Measurements from ENCODE around the gene PPEF2. TPM values are rescaled to one million over a fixed set of nuclear protein-coding genes. Genes with fewer than 3 reads are reported as not detected.

Gene PPEF2
- total and polyA plus RNA-seq, 3 donors from 2014 or later = 0.50 to 1.4 (median 0.71) TPM

DNA sequence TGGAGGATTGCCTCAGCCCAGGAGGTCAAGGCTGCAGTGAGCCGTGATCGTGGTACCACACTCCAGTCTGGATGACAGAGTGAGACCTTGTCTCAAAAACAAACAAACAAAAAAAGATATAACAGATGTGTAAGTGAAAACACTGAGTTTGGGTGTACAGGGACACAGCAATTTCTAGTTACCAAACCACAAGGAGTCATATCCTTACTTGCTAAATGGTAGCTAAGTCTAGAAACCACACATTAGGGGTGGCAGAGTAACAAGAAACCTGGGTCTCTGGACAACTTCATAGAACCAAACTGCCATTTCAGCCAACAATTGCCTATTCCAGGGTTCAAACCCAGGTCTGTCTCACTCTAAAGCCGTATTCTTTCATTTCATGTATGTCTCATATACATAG is 20.8 kb downstream of the PPEF2 start:
- intact Hi-C loops (cut with DNase I; ENCODE audit: low total_unique reads) = no loop called here
- Histone ChIP-seq H3K27me3 (no peaks in the 10 kb centered on the region), H3K4me3 (no peak overlapping the region), H3K27ac (no peak overlapping the region), H3K36me3 (ENCODE audit: low read depth, missing control alignments) (no peaks in the 10 kb centered on the region), H3K4me1 (no peaks in the 10 kb centered on the region), H3K9me3 (no peaks in the 10 kb centered on the region)
- DNase-seq = no peak
- 83 to 91% methylated on average over 3 of the region's 3 CpGs for WGBS, 2 donors
- TF ChIP-seq CTCF (IDR thresholded peaks at IDR 0.05) (no peak), POLR2A (IDR thresholded peaks at IDR 0.05) (no peak)

- no peak for DNase-seq
- Histone ChIP-seq H3K27me3 (no peaks in the 10 kb centered on the region), H3K4me1 (no peaks in the 10 kb centered on the region), H3K36me3 (ENCODE audit: low read depth, missing control alignments) (no peaks in the 10 kb centered on the region), H3K9me3 (no peaks in the 10 kb centered on the region), H3K27ac (no peak overlapping the region), H3K4me3 (no peak overlapping the region)
- intact Hi-C loops (cut with DNase I; ENCODE audit: low total_unique reads) = no loop called here
- TF ChIP-seq CTCF (IDR thresholded peaks at IDR 0.05) (no peak), POLR2A (IDR thresholded peaks at IDR 0.05) (no peak)
- WGBS, 2 donors = 66 to 79% methylated on average over 1 of the region's 1 CpG
Measured at GRCh38 chr4:75880278-75880677, 22.0 kb downstream of the PPEF2 start.

GRCh38 chr4:75878246-75878756 is 24.0 kb downstream of the PPEF2 start:
- no peak for TF ChIP-seq POLR2A (IDR thresholded peaks at IDR 0.05)
- TF ChIP-seq CTCF (IDR thresholded peaks at IDR 0.05) = no peak
- Histone ChIP-seq H3K27ac (no peak overlapping the region), H3K9me3 (no peaks in the 10 kb centered on the region), H3K4me1 (no peaks in the 10 kb centered on the region), H3K27me3 (no peaks in the 10 kb centered on the region), H3K4me3 (no peak overlapping the region), H3K36me3 (ENCODE audit: low read depth, missing control alignments) (no peaks in the 10 kb centered on the region)
- DNase-seq = no peak
- WGBS, 2 donors = 65 to 66% methylated on average over 6 of the region's 6 CpGs
- intact Hi-C loops (cut with DNase I; ENCODE audit: low total_unique reads) = no loop called here

- 67 to 72% methylated on average over 5 to 18 of the region's 18 CpGs for WGBS, 2 donors
Measured at GRCh38 chr4:75876218-75876617, 26.0 kb downstream of the PPEF2 start.

More at GRCh38 chr4:75876218-75876617, 26.0 kb downstream of the PPEF2 start:
- H3K4me3 ChIP-seq = no peak overlapping the region
- no peaks in the 10 kb centered on the region for H3K4me1 ChIP-seq
- intact Hi-C loops (cut with DNase I; ENCODE audit: low total_unique reads) = no loop called here
- no peaks in the 10 kb centered on the region for H3K27me3 ChIP-seq
- no peaks in the 10 kb centered on the region for H3K9me3 ChIP-seq
- TF ChIP-seq POLR2A (IDR thresholded peaks at IDR 0.05) = no peak
- no peak for TF ChIP-seq CTCF (IDR thresholded peaks at IDR 0.05)
- no peak for DNase-seq
- no peaks in the 10 kb centered on the region for H3K36me3 ChIP-seq (ENCODE audit: low read depth, missing control alignments)
- H3K27ac ChIP-seq = no peak overlapping the region

Data from testis (tissue), 3 donors.